A204.1 (cell line): ENCODE results near the gene CYSLTR2.

ENCODE experiments used
- FAIRE-seq: peaks from 2 replicates; lab custom pipeline; 2012; peaks lifted over from hg19 to GRCh38; lab: Jason Lieb, UNC

CYSLTR2 gene

GRCh38 chr13:48746821-48747220 is 93.1 kb downstream of the CYSLTR2 start:
- FAIRE-seq: no peak

GRCh38 chr13:48748681-48749080 is 95.0 kb downstream of the CYSLTR2 start:
- FAIRE-seq: no peak

GRCh38 chr13:48749144-48749543 is 95.4 kb downstream of the CYSLTR2 start:
- no peak for FAIRE-seq

- FAIRE-seq: peak; percentile 77
Observed at GRCh38 chr13:48749699-48750473, 96.2 kb downstream of the CYSLTR2 start.

- FAIRE-seq: no peak
Observed at GRCh38 chr13:48750588-48751383, 97.1 kb downstream of the CYSLTR2 start.

- FAIRE-seq: no peak
Observed at GRCh38 chr13:48760626-48761025, 106.9 kb downstream of the CYSLTR2 start.
